OCI-LY1 (cell line): ENCODE results near the gene KCTD8.

ENCODE experiments used
- H2AFZ ChIP-seq: fragments of 200-600 bp; sonication (generic), shearing (Covaris generic); 2 replicates; pipeline ENCODE4 v1.6.0; 2014; ENCODE audit warnings: antibody characterized with exemption, mild to moderate bottlenecking, low read length
- H3F3A ChIP-seq: fragments of 200-600 bp; sonication (generic), shearing (Covaris generic); 2 replicates; pipeline ENCODE4 v1.6.0; 2014; ENCODE audit warnings: mild to moderate bottlenecking, antibody characterized with exemption, low read length, moderate library complexity; ENCODE audit not compliant: insufficient read depth
- H3K27ac ChIP-seq: fragments of 200-600 bp; sonication (generic); 2 replicates; pipeline ENCODE4 v1.5.1; 2014; ENCODE audit warnings: low read length, mixed run types, mild to moderate bottlenecking, low read depth; ENCODE audit not compliant: poor library complexity, severe bottlenecking
- H3K27me3 ChIP-seq: fragments of 200-600 bp; sonication (generic); 2 replicates; pipeline ENCODE4 v1.6.0; 2014; ENCODE audit warnings: antibody characterized with exemption, mild to moderate bottlenecking, low read length, moderate library complexity; ENCODE audit not compliant: insufficient read depth
- H3K36me3 ChIP-seq: fragments of 200-600 bp; sonication (generic); 2 replicates; pipeline ENCODE4 v1.6.1; 2014; ENCODE audit warnings: mild to moderate bottlenecking, antibody characterized with exemption, low read length, moderate library complexity, mixed read lengths; ENCODE audit not compliant: insufficient read depth
- H3K4me1 ChIP-seq: fragments of 200-600 bp; sonication (generic); 2 replicates; pipeline ENCODE4 v1.5.1; 2014; ENCODE audit warnings: mild to moderate bottlenecking, low read length, moderate library complexity; ENCODE audit not compliant: insufficient read depth, severe bottlenecking
- H3K4me2 ChIP-seq: fragments of 200-600 bp; sonication (generic), shearing (Covaris generic); 2 replicates; pipeline ENCODE4 v1.6.1; 2014; ENCODE audit warnings: low read length
- H3K4me3 ChIP-seq: fragments of 200-600 bp; sonication (generic); 2 replicates; pipeline ENCODE4 v1.5.1; 2014; ENCODE audit warnings: low read length, low read depth, mild to moderate bottlenecking, mixed read lengths; ENCODE audit not compliant: poor library complexity, severe bottlenecking
- H3K79me2 ChIP-seq: fragments of 200-600 bp; shearing (Covaris generic); 2 replicates; pipeline ENCODE4 v1.6.1; 2016; ENCODE audit warnings: mixed run types, low read length, mixed read lengths; ENCODE audit not compliant: insufficient read depth
- H3K9ac ChIP-seq: fragments of 200-600 bp; sonication (generic), shearing (Covaris generic); 2 replicates; pipeline ENCODE4 v1.6.1; 2014; ENCODE audit warnings: mild to moderate bottlenecking, low read length, mixed read lengths
- H3K9me2 ChIP-seq: fragments of 200-600 bp; sonication (generic), shearing (Covaris generic); 2 replicates; pipeline ENCODE4 v1.6.1; 2014; ENCODE audit warnings: low read depth, mild to moderate bottlenecking, low read length, mixed read lengths
- H3K9me3 ChIP-seq: fragments of 200-600 bp; shearing (Covaris generic); 2 replicates; pipeline ENCODE4 v1.6.1; 2014; ENCODE audit warnings: low read length, mixed read lengths
- H4K20me1 ChIP-seq: fragments of 200-600 bp; sonication (generic), shearing (Covaris generic); 2 replicates; pipeline ENCODE4 v1.6.0; 2016; ENCODE audit warnings: mild to moderate bottlenecking, low read length; ENCODE audit not compliant: insufficient read depth
- EZH2 ChIP-seq: fragments of 200-600 bp; sonication (generic), shearing (Covaris generic); IDR thresholded peaks from 2 replicates; pipeline ENCODE4 v1.8.0; 2017; ENCODE audit warnings: borderline replicate concordance, mixed run types, mild to moderate bottlenecking, antibody characterized with exemption, low read length, moderate library complexity, mixed read lengths
- TF ChIP-seq, protein P1 (sequence below): fragments of 200-600 bp; sonication (generic), shearing (Covaris generic); IDR thresholded peaks from 2 replicates; pipeline ENCODE4 v1.5.1; 2017; ENCODE audit warnings: mild to moderate bottlenecking, antibody characterized with exemption, low read length, moderate library complexity, mixed read lengths

The KCTD8 gene

DNA sequence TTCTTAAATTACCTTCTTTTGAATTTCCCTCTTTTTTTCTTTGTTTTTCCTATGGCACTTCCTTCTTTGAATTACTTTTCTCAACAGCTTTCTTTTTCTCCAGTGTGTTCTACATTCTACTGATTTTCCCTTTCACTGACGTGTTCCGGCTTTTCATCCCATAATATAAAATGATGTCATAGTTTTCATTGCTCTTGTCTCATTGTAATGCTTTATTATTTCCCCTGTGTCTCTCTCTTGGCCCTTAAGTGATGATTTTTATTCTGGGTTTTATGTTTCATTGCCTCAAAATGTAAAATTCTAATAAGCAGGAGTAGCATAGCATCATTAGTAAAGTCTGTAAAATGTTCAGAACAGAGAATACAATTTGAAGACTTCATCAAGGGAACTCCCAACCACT is 299.3 kb downstream of the KCTD8 start:
- Histone ChIP-seq H3K79me2 (no peaks in the 10 kb centered on the region), H3K9me3 (no peaks in the 10 kb centered on the region), H3K9ac (no peak overlapping the region), H3K9me2 (no peaks in the 10 kb centered on the region), H3F3A (no peaks in the 10 kb centered on the region), H3K27ac (no peak overlapping the region), H3K4me1 (no peaks in the 10 kb centered on the region), H3K27me3 (no peaks in the 10 kb centered on the region), H2AFZ (no peak overlapping the region), H3K4me2 (no peak overlapping the region), H4K20me1 (no peaks in the 10 kb centered on the region), H3K36me3 (no peaks in the 10 kb centered on the region), H3K4me3 (no peak overlapping the region)
- TF ChIP-seq EZH2: no peak
- TF ChIP-seq, protein P1, sequence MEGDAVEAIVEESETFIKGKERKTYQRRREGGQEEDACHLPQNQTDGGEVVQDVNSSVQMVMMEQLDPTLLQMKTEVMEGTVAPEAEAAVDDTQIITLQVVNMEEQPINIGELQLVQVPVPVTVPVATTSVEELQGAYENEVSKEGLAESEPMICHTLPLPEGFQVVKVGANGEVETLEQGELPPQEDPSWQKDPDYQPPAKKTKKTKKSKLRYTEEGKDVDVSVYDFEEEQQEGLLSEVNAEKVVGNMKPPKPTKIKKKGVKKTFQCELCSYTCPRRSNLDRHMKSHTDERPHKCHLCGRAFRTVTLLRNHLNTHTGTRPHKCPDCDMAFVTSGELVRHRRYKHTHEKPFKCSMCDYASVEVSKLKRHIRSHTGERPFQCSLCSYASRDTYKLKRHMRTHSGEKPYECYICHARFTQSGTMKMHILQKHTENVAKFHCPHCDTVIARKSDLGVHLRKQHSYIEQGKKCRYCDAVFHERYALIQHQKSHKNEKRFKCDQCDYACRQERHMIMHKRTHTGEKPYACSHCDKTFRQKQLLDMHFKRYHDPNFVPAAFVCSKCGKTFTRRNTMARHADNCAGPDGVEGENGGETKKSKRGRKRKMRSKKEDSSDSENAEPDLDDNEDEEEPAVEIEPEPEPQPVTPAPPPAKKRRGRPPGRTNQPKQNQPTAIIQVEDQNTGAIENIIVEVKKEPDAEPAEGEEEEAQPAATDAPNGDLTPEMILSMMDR: no peak

- H3F3A ChIP-seq: no peaks in the 10 kb centered on the region
- H2AFZ ChIP-seq: no peak overlapping the region
- H3K79me2 ChIP-seq: no peaks in the 10 kb centered on the region
These were observed 301.0 kb downstream of the KCTD8 start for GRCh38 chr4:44147571-44148075.

DNA sequence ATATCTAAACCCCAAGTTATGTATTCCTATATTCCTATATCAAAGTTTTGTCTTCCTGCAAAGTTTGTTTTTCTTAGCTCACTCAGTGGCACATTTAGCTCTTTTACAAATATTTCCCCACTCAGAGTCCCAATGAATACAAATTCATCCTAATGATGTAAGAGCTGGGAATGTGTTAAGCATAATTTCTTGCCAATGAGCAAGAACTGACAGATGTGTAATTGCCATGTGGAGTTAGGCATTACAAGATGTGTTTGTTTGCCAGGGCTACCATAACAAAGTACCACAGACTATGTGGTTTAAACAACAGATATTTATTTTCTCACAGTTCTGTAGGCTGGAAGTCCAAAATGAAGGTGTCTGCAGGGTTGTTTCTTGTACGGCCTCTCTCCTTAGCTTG is 302.1 kb downstream of the KCTD8 start:
- Histone ChIP-seq H4K20me1 (no peaks in the 10 kb centered on the region), H3K36me3 (no peaks in the 10 kb centered on the region), H3K9me2 (no peaks in the 10 kb centered on the region), H3K27ac (no peak overlapping the region), H3K4me3 (no peak overlapping the region), H3K27me3 (no peaks in the 10 kb centered on the region), H3F3A (no peaks in the 10 kb centered on the region), H3K9ac (no peak overlapping the region), H2AFZ (no peak overlapping the region), H3K9me3 (no peaks in the 10 kb centered on the region), H3K4me1 (no peaks in the 10 kb centered on the region), H3K79me2 (no peaks in the 10 kb centered on the region), H3K4me2 (no peak overlapping the region)
- TF ChIP-seq EZH2: no peak
- TF ChIP-seq, protein P1: no peak

More at GRCh38 chr4:44147571-44148075, 301.0 kb downstream of the KCTD8 start:
- Histone ChIP-seq H3K9me2 (no peaks in the 10 kb centered on the region), H3K9me3 (no peaks in the 10 kb centered on the region), H3K36me3 (no peaks in the 10 kb centered on the region), H3K4me2 (no peak overlapping the region), H3K27ac (no peak overlapping the region), H3K9ac (no peak overlapping the region), H3K27me3 (no peaks in the 10 kb centered on the region), H3K4me1 (no peaks in the 10 kb centered on the region), H4K20me1 (no peaks in the 10 kb centered on the region), H3K4me3 (no peak overlapping the region)
- TF ChIP-seq, protein P1: no peak
- no peak for TF ChIP-seq EZH2
